Stimulated activated CD8-positive, alpha-beta memory T cell treated with anti-CD3 and anti-CD28 coated beads, Interleukin-4, amount 100 ng/mL, for 24 hours (primary cell): Measurements from ENCODE around the gene USP11.

Experiments used
- DNase-seq: peaks from one replicate; pipeline ENCODE4 v3.0.0-alpha.2; 2020; ENCODE audit warnings: low read depth

The USP11 gene

GRCh38 chrX:47224896-47225290, 7.9 kb upstream of the USP11 start:
- no peak for DNase-seq

GRCh38 chrX:47226071-47226470, 6.7 kb upstream of the USP11 start:
- no peak for DNase-seq

- DNase-seq, result no peak
Observed at GRCh38 chrX:47226531-47227333, 6.1 kb upstream of the USP11 start.

GRCh38 chrX:47227334-47227583, 5.5 kb upstream of the USP11 start:
- no peak for DNase-seq

- no peak for DNase-seq
Observed at GRCh38 chrX:47228550-47229270, 4.1 kb upstream of the USP11 start.

- no peak for DNase-seq
Observed at GRCh38 chrX:47229427-47229826, 3.4 kb upstream of the USP11 start.

- DNase-seq, result no peak
Observed at GRCh38 chrX:47230136-47230868, 2.5 kb upstream of the USP11 start.

- no peak for DNase-seq
Observed at GRCh38 chrX:47231167-47231566, 1.6 kb upstream of the USP11 start.

- no peak for DNase-seq
Observed at GRCh38 chrX:47232197-47232802, 509 bp upstream of the USP11 start.

- DNase-seq, result peak; percentile 89
Observed at GRCh38 chrX:47233333-47234113, 714 bp downstream of the USP11 start.

GRCh38 chrX:47234583-47234982, 1.8 kb downstream of the USP11 start:
- no peak for DNase-seq

- no peak for DNase-seq
Observed at GRCh38 chrX:47235691-47236103, 2.9 kb downstream of the USP11 start.

GRCh38 chrX:47239199-47239598, 6.4 kb downstream of the USP11 start:
- no peak for DNase-seq

GRCh38 chrX:47239898-47240545, 7.2 kb downstream of the USP11 start:
- no peak for DNase-seq

- no peak for DNase-seq
Observed at GRCh38 chrX:47240619-47241018, 7.8 kb downstream of the USP11 start.

- no peak for DNase-seq
Observed at GRCh38 chrX:47241201-47242011, 8.6 kb downstream of the USP11 start.

- DNase-seq, result no peak
Observed at GRCh38 chrX:47242321-47242720, 9.5 kb downstream of the USP11 start.

- no peak for DNase-seq
Observed at GRCh38 chrX:47243351-47243750, 10.5 kb downstream of the USP11 start.

GRCh38 chrX:47244676-47245075, 11.9 kb downstream of the USP11 start:
- DNase-seq, result no peak

GRCh38 chrX:47245156-47245555, 12.3 kb downstream of the USP11 start:
- no peak for DNase-seq
